Measurements from ENCODE around the gene USB1. TPM values are rescaled to one million over a fixed set of nuclear protein-coding genes. Genes with fewer than 3 reads are reported as not detected.
"Not testable (repeated sequence)": the region's sequence is repeated elsewhere in the genome, so short reads cannot be mapped to it uniquely, and the experiment has no call there.

Gene USB1
- total RNA-seq, 1 experiment from 2014 or later: 16.8 TPM

DNA sequence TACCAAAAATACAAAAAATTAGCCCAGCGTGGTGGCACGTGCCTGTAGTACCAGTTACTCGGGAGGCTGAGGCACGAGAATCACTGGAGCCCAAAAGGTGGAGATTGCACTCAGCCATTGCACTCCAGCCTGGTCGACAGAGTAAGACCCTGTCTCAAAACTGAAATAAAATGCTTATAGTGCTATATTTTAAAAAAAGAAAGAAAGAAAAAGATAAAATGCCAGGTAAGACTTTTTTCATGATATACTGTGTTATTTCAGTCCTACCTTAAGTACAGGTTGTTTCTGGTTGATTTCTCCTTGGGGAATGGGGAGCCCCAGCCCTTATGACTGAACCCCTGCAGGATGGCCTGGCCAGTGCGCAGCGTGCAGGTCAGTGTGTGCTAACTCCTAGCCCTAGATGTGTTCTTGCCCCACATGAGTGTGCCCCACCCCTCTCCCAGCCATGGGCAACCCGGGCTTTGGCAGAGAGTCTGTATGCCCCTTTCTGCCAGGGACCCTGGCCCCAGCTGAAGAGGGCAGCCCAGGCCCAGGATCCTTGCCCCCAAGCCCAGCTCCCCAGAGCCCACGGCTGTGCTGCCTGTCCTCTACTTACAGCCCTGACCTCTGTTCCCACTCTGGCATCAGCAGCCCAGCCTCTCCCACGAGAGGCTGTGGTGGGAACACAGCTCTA is 31.6 kb upstream of the USB1 start:
- no peak for DNase-seq (ENCODE audit: low read depth)

DNA sequence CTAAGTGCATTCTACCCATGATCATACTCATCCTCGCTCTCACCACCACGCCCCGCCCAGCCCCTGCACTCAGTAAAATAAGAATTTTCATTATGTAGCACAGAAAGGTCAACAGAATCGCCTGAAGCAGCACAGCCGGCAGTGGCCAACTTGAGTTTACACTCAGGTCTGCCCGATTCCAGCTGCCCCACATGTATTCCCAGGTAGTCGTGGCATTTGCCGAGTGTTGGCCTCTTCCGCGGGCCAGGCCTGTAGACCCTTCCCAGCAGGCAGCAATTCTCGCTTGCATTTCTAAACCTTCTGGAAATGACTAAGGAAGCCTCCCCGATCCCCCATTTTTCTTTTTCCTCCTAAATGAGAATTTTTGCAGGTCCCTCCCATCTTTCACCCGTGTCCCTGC is 30.9 kb upstream of the USB1 start:
- no peak for DNase-seq (ENCODE audit: low read depth)

DNA sequence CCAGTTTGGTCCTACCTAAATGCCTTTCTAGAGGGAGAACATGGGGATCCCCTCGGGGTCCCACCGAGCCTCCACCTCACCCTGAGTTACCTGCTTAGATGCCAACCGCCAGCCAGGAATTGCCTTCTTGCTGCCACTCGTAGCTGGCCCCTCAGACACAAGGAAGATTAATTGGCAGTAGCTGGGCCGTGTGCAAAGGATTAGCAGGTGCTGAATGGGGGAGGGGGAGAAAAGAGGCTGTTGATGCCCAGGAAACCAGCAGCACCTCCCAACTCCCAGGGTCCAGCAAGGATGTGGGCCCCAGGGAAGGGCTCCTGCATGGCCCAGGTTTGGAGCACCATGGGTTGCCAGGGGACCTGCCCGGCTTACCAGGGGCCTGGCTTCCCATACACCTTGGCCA is 30.2 kb upstream of the USB1 start, which contains the start of gene CNGB1:
Gene CNGB1, minus strand, starts transcription at position 159 of the 400 bp plus-strand sequence. CDS start 3,842 bp downstream, outside the sequence.
- DNase-seq (ENCODE audit: low read depth): no peak

DNA sequence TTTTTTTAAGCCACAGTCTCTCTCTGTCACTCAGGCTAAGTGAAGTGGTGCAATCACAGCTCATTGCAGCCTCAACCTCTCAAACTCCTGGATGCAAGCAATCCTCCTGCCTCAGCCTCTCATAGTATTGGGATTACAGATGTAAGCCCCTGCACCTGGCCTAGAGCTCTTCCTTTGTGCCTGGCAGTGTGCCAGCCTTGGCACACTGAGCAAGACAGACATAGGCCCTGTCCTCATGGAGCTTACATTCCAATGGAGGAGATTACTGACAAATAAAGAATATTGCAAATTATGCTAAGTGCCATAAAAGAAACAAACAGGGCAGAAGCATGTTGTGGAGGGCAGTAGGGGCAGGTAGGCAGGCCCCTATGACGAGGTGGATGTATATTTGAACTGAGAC is 29.4 kb upstream of the USB1 start:
- no peak for DNase-seq (ENCODE audit: low read depth)

DNA sequence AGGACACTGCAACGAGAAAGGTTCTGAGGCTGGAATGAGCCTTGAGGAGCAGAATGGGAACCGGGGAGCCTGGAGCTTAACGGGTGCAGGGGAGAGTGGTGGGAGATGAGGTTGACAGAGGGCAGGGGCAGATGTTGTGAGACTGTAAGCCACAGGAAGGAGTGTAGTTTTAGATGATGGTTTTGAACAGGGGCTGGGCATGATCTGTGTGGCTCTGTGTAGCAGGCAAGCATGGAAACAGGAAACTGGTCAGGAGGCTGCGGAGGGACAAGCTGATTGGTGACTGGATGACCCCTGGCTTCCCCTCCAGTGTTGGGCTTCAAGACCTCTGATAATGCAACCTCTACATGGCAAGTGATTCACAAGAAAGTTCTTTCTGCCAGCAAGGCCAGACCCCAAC is 28.9 kb upstream of the USB1 start:
- no peak for DNase-seq (ENCODE audit: low read depth)

DNA sequence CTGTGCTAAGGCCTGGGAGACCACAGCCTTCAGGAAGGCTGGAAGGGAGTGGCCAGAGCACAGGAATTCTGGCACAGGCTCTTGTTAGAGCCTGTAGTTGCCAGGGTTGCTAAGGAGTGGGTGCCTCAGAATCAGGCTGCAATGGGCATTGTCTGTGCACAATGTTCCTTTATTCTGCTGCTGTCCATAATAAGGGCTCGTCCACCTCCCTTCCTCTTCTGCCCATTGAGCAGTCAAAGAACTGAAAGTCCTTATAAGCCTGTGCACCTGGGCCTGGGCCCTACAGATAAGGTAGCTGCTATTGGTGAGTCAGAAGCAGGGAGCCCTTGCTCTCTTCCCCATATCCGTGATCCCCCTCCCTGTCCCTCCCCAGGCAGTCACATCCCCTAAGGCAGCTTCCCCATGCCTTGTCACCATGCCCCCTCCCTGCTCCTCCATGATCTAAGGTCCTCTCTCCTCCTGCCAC is 24.8 kb upstream of the USB1 start:
- DNase-seq (ENCODE audit: low read depth): peak; percentile 13

DNA sequence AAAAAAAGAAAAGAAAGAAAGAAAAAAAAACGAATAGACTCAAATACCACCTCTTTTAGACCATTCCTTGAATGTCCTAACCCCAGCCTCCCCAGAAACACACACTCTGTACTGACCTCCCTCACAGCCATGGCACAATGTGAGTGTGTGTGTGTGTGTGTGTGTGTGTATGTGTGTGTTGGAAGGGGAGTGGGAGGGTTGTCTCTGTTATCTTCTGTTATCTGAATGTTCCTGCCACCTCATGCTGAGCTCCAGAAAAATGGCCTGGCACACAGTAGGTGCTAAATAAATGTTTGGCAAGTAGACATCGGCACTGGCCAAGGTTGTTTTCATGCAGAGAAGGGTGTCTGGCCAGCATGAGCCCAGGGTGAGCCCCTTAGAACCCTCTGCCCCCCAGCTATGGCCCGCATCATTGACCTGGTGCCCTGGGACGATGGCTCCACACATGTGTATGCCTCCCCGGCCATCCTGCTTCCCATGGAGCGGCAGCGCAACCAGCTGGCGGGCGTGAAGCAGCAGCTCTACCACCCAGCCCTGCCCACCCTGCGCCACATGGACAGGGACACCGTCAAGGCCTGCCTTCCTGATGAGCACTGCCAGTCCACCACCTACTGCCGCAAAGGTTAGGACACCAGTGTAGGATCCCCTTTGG is 23.7 kb upstream of the USB1 start:
- DNase-seq (ENCODE audit: low read depth): peak; percentile 15

DNA sequence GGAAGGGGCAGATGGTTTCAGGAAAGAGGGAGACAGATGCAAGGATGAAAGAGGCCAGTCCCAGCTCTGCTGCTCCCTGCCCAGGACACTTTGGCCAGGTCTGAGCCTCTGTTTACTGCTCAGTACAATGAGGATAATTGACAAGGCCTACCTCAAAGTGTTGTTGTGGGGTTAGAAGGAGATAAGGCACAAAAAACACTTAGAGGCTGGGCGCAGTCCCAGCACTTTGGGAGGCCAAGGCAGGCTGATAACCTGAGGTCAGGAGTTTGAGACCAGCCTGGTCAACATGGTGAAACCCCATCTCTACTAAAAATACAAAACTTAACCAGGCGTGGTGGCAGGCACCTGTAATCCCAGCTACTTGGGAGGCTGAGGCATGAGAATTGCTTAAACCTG is 23.1 kb upstream of the USB1 start:
- DNase-seq (ENCODE audit: low read depth): not testable (repeated sequence)

DNA sequence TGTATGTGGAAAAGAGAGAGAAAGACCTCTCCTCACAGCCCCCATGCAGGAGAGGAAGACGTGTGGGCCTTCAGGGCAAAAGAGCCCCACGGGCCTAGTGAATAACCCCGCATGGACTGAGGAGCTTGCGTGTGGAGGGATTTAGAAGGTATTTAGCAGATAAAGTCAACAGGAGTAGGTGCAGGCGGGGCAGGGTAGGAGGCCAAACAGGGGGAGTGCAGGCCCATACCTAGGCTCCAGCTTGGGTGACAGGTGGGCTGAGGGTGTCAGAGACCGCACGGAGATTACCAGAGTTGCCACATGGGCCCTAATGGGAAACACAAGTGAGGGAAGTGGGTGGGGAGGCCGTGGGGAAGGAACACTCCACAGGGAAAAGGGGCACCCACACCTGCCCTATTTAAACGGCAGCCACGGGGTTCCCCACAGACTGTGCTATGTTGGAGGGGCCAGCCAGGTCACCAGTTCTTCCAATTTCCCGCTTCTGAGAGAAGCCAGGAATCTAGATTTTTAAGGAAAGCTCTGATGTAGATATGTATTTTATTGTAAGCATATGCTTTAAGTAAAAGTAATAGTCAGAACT is 22.1 kb upstream of the USB1 start:
- no peak for DNase-seq (ENCODE audit: low read depth)

DNA sequence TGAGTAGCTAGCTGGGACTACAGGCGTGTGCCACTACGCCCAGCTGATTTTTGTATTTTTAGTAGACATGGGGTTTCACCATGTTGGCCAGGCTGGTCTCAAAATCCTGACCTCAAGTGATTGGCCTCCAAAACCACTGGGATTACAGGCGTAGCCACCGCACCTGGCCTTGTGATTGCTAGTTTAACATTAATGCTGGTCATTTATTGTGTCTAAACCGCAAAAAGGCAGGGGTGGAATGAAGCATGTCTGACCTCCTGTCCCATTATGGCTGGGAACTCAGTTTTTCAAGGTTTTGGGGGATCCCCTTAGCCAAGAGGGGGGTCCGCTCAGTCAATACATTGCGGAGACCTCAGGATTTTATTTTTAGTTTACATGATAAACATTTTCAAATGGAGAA is 19.6 kb upstream of the USB1 start:
- DNase-seq (ENCODE audit: low read depth): no peak

DNA sequence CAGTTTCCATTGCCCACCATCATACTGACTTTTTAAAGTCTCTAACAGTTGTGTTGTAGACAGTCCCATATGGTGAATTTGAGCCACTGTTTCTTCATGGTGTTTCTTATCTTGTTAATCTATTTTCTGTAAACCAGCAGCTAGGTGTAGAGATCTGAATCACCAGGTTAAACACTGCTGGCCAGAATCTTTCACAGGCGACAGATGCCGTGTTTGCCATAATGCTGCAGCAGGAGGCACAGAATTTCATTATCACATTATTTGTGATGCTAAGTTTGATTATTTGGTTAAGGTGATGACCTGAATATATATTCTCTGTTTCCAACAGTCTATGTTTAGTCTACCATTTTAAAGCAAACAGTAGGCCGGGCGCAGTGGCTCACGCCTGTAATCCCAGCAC is 18.8 kb upstream of the USB1 start:
- no peak for DNase-seq (ENCODE audit: low read depth)

DNA sequence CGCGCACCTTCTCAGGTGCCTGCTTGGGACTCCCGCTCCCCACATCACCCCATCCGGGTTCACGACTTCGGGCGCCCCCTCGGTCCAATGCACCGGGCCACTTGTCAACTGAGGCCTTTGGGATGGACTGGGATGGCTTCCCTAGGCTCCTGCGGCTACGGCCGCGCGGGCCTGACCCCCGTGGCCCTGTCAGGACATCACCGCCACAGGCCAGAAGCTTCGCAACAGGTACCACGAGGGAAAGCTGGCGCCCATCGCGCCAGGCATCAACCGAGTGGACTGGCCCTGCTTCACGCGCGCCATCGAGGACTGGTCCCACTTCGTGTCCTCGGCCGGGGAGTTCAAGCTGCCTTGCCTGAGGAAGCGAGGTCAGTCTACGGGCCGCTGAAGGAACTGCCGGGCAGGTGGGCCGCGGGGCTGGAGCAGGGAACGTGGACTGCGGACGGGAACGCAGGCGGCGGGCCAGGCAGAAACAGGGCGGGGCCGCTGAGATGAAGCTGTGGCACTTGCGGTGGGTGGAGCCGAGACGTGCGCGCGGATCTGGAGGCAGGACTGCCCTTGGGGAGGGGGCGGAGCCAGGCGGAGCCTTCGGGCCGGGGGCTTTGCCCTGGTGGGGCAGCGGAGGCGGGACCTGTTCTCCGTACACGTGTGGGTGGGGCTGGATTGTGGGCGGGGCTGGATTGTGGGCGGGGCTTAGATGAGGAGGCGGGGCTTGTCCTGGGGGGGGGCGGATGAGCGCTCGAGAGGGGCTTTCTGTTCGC is 16.6 kb upstream of the USB1 start:
- no peak for DNase-seq (ENCODE audit: low read depth)

DNA sequence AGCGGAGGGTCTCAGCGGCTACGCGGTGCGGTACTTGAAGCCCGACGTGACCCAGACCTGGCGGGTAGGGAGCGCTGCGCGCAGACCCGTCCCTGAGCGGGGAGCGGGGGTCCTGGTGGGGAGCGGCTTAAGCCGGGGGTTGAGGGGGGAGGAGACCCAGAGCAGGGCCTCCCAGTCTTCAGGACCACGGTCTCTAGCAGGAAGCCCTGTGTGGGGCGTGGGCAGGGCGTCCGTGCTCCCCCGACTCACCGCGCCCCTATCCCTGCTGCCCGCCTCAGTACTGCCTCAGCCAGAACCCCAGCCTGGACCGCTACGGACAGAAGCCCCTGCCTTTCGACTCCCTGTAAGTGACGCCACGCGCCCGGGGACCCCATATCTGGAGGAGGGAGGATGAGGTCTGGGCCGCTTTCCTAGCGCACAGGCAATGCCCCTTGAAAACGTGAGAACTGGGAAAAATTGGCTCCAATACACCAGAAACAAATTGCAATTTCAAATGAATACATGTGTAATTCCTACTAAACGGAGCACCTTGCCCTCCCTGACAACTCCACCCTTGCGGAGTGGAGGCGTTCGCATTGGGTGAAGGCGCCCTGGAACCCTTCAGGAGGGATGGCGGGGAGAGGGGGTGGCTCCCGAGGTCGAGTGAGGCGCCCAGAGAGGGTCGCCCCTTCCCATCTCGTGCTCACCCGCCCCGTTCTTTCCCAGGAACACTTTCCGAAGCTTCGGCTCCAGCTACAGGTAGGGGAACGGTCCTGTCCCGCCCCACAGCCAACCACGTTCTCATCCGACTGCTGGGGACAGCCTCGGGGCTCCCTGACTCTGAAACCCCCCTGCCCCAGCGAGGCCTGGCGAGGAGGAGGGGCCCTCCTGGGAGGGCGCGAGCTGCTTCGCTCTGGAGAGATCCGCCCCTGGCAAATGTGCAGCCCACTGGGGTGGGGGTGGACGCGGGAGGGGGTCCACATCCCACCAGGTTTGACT is 15.7 kb upstream of the USB1 start:
- no peak for DNase-seq (ENCODE audit: low read depth)

DNA sequence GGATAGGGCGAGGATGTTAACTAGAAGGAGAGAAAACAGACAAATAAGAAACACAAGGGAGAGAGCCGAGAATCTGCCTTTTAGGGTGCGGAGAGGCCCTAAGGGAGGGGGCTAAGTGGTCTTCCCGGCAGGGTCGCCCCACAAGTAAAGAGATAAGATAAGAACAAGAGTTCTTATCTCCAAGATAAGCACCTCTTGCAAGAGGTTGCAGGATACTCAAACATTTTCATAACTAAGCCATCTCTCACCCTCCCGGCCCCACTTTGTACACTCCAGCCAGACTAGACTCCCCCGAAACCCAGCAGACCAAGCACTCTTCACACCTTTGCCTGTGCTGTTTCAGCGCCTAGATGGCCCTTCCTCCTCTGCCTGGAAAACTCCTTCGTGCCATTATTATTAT is 15.0 kb upstream of the USB1 start:
- DNase-seq (ENCODE audit: low read depth): no peak

DNA sequence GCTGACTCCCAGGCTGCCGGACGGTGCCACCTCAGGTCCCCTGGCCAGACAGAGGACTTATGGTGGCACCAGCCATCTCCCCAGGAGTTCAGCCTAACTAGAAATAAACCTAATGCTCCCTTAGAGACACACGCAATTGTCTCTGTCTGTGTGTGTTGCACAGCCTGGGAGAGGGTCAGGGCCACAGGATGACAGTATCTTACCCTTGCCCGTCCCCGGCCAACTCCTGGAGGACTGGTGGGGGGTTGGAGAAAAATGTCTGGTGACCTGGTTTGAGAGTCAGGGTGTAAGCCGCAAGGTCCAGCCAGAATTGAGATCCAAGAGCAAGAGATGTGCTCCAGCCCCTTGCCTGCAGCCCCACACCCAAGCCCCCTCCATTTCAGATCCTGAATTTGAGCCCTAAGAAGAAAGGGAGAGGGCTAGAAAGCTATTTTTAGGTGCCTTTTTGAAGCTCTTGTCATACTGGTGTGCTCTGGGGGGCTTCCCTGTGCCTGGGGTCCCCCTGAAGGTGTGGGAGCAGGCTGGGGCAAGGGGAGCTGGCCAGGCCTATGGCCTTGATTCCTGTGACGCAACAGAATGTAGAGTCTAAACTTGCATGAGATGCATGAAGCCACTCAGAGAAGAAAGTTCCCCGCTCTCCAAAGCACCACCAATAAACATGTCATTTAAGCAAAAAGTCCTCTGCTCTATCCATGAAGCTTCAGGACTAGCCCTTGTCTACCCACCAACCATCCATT is 13.6 kb upstream of the USB1 start:
- DNase-seq (ENCODE audit: low read depth): no peak

DNA sequence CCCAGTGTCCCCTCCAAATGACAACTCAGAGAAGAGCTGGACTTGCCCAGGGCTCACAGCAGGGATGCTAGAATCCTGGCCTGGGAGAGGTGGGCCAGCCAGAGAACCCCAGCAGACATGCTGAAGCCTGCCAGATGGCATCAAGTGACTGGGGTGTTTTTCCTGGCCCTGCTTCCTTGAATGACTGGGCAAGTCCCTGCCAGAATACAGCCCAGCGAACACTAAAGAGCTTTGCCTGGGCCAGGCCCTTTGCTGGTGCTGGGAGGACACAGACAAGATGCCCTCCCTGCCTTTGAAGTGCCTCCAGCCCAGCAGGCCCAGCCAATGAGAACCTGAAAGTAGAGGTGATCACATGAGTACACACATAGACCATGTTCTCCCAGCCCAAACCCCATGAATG is 12.3 kb upstream of the USB1 start:
- no peak for DNase-seq (ENCODE audit: low read depth)

DNA sequence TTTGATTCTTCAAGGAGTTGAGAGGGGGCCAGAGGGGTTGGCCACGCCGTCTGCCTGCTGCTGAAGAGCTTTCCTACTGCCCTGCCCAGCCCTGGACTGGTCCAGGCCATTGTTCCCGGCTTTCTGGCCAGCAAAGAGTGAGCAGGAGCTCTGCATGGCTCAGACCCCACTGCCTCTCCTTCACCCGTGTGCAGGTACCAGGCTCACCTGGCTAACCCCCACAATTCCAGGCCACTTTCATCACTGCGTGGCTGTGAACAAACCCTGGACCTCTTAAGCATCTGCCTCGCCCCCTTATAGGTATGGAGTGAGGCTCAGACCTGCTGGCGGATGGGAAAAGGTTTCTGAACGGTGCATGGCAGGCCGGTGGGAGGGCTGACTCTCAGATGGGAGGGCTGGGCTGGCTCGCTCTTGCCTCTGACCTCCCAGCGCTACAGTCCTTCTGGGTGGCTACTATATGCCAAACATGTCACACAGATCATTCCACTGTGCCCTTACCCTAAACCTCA is 9.6 kb upstream of the USB1 start:
- DNase-seq (ENCODE audit: low read depth): no peak

DNA sequence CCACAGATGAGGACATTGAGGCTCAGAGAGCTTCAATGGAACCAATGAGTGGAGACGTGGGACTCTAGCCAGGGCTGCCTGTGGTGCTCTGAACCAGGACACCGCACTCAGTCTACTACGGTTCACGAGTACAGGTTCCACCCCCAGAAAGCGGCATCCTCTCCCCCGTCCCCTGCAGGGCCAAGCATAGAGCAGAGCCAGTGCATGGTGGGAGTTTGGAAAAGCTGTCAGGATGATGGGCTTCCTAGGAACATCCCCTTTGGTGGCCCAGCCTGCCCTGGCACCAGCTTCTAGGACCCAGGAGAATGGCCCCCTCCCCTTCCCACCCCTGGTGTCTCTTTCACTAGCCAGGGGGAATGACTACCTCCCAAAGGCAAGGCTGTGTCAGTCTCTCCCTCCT is 9.1 kb upstream of the USB1 start:
- DNase-seq (ENCODE audit: low read depth): no peak

DNA sequence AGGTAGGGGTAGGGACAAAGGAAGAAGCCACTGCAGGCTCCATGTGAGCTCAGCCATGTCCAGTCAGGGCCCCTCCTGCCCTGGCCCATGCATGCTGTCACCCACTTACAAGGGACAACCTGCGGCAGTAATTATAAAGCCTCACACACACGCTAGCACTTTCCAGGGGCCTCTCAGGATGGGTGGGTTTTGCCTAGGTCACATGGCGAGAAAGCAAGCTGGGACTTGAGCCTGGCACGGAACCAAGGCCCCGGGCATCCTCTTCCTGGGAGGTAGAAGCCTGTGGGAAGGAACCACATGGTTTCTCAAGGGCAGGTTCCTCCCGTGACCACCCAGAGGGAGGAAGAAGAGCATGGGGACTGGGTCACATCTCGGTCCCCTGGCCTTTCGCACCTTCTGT is 7.8 kb upstream of the USB1 start:
- no peak for DNase-seq (ENCODE audit: low read depth)

DNA sequence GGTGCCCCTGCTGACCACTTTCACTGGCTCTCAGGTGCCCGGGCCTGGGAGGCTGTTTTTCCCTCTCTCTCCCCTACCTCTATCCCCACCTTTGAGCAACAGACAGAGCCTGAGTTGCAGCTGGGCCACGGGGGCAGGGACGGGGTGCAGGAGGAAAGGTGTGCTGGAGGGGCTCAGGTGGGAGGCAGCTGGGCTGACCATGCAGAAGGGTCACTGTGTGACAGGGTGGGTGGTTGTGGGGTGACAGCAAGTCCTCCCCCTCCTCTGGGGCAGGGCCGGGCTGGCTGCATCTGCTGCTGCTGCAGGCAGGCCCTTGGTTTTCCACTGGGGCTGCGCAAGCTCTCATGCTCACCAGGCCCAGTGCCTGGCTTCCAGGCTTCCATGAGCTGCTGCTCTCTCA is 7.3 kb upstream of the USB1 start:
- no peak for DNase-seq (ENCODE audit: low read depth)
